Lower lobe of right lung (tissue), 2 donors: ENCODE data around the gene PDK3. TPM values are rescaled to one million over a fixed set of nuclear protein-coding genes. Genes with fewer than 3 reads are reported as not detected.

Experiments used
- ATAC-seq, 2 donors: fragments of 200-7000 bp; cut with Tn5 transposase; one replicate each; pipeline ENCODE4 v1.9.1; 2020 to 2022; ENCODE audit warnings: mild to moderate bottlenecking in 2 of 2, moderate library complexity in 2 of 2
- DNase-seq: peaks from one replicate; pipeline ENCODE4 v3.0.0-alpha.2; 2020
- H3K27ac ChIP-seq: fragments of 200-600 bp; one replicate; pipeline ENCODE4 v1.8.0; 2022
- H3K27me3 ChIP-seq: fragments of 200-600 bp; one replicate; pipeline ENCODE4 v1.8.0; 2022; ENCODE audit warnings: low read depth
- H3K36me3 ChIP-seq: fragments of 200-600 bp; one replicate; pipeline ENCODE4 v1.8.0; 2022; ENCODE audit warnings: mild to moderate bottlenecking
- H3K4me1 ChIP-seq: fragments of 200-600 bp; one replicate; pipeline ENCODE4 v1.8.0; 2022
- H3K4me3 ChIP-seq: fragments of 200-600 bp; one replicate; pipeline ENCODE4 v1.8.0; 2022; ENCODE audit warnings: mild to moderate bottlenecking
- H3K9me3 ChIP-seq: fragments of 200-600 bp; one replicate; pipeline ENCODE4 v1.8.0; 2022
- intact Hi-C: fragments of 100-400 bp; cut with DNase I; formaldehyde crosslinking; loops from one replicate; pipeline ENCODE4 v1.11.0; 2022
- total RNA-seq: library from RNA; stranded (reverse); fragmentation: NEBNext Ultra II Directional; extraction: Animal tissue kit (Norgen Biotek cat#: 25700); gene quantifications from one replicate; pipeline ENCODE4 v1.2.1, GENCODE V29; 2021
- TF ChIP-seq, protein P1 (sequence below): fragments of 200-600 bp; IDR thresholded peaks from one replicate; pipeline ENCODE4 v1.8.0; 2022; ENCODE audit warnings: antibody characterized with exemption, mild to moderate bottlenecking
- donor health status: DM: no; HTN: yes; CAD: no; lungs with severe emphysema.

Gene PDK3
- total RNA-seq, 1 donor from 2014 or later, result 22.3 TPM

DNA sequence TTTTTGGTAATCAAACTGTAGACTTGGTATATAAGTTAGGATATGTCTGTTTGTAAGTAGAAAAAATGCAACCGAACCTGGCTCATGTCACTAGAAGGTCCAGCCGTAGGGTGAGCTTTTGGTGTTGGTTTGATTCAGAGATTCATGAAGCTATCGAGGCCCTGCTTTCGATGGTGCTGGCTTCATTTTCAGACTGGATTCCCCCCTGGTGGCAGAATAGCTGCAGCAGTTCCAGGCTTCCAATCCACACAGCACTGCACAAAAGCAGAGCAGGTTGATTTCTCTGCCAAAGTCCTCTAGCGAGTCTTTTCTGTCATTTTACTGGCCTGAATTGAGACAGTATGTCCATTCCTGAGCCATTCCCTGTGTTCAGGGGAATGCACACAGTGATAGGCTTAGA lies 33.1 kb downstream of the PDK3 start:
- TF ChIP-seq, protein P1, sequence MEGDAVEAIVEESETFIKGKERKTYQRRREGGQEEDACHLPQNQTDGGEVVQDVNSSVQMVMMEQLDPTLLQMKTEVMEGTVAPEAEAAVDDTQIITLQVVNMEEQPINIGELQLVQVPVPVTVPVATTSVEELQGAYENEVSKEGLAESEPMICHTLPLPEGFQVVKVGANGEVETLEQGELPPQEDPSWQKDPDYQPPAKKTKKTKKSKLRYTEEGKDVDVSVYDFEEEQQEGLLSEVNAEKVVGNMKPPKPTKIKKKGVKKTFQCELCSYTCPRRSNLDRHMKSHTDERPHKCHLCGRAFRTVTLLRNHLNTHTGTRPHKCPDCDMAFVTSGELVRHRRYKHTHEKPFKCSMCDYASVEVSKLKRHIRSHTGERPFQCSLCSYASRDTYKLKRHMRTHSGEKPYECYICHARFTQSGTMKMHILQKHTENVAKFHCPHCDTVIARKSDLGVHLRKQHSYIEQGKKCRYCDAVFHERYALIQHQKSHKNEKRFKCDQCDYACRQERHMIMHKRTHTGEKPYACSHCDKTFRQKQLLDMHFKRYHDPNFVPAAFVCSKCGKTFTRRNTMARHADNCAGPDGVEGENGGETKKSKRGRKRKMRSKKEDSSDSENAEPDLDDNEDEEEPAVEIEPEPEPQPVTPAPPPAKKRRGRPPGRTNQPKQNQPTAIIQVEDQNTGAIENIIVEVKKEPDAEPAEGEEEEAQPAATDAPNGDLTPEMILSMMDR, result peak; percentile 32
- no peak overlapping the region for H3K27ac ChIP-seq
- H3K4me1 ChIP-seq, result peaks cover 9% of the 10 kb centered on the region
- no peak for DNase-seq
- H3K9me3 ChIP-seq, result no peaks in the 10 kb centered on the region
- ATAC-seq, result no peak
- no peak overlapping the region for H3K4me3 ChIP-seq
- H3K27me3 ChIP-seq, result no peaks in the 10 kb centered on the region
- peaks cover 3% of the 10 kb centered on the region for H3K36me3 ChIP-seq
- intact Hi-C loops, result no loop called here

DNA sequence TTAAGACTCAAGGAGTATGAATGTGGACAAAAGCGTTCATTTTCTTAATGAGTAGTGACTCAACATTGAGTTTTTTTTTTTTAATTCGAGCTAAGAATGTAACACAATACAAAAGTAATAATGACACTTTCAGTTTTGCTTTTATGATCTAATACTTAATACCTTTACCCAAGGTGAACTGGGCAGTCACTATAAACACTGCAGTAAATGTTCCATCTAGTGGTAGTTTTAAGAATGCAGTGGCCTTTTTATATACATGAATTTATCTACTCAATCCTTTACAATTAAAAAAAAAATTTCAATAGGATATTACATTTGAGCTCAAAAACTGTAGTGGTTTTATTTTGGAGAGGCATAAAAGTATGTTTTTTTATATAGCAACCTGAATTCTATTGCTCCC lies 33.9 kb downstream of the PDK3 start:
- Histone ChIP-seq H3K36me3 (peaks cover 3% of the 10 kb centered on the region), H3K4me3 (no peak overlapping the region), H3K27ac (no peak overlapping the region), H3K27me3 (no peaks in the 10 kb centered on the region), H3K9me3 (no peaks in the 10 kb centered on the region), H3K4me1 (peaks cover 5% of the 10 kb centered on the region)
- peak in 1 of 2 donors; percentile 76 for ATAC-seq
- no peak for DNase-seq
- TF ChIP-seq, protein P1, result peak; percentile 51
- intact Hi-C loops, result no loop called here

DNA sequence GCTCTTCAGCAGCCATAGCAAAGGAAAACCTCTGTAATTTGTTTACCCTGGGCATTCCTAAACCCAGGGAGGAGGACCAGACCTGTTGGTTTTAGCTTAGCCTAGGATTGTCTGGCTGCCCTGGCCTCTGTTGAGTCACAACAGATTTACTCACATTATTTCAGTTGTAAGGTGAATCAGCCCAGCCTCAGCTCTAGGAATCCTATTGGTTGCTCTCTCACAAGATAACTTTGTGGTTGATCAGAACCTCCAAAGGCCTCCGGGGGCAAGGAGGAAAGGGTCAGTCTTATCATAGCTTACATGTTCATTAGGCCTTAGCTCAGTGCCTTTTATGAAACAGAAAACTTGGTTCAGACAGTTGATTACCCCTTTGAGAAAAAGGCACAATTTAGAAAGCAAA lies 41.0 kb downstream of the PDK3 start:
- H3K27me3 ChIP-seq, result no peaks in the 10 kb centered on the region
- no peak overlapping the region for H3K27ac ChIP-seq
- no peaks in the 10 kb centered on the region for H3K4me1 ChIP-seq
- ATAC-seq (no peak), DNase-seq (no peak)
- intact Hi-C loops, result loop anchor here (10.0 kb wide), 1 partner anchor 111 kb away; no protein-coding TSS in a partner anchor
- TF ChIP-seq, protein P1, result no peak
- H3K36me3 ChIP-seq, result peaks cover 3% of the 10 kb centered on the region
- no peak overlapping the region for H3K4me3 ChIP-seq
- no peaks in the 10 kb centered on the region for H3K9me3 ChIP-seq

DNA sequence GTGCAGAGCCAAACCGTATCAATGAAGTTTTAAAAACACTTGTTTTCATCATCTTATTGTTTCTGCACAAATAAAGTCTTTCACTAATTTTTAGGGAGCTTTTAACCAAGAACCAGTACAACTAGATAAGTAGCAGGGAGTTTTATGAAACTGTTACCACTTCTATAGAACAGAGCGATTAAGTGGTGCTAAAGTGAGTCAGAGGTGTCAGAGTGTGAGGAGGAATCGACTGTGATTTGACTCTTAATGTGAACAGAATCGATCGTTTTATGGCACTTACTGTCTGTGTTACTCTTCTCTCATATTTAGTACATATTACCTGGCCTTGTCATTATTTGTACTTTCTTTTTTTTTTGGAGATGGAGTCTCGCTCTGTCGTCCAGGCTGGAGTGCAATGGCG lies 43.3 kb downstream of the PDK3 start:
- TF ChIP-seq, protein P1, result no peak
- DNase-seq (no peak), ATAC-seq (no peak)
- Histone ChIP-seq H3K4me3 (no peak overlapping the region), H3K4me1 (no peaks in the 10 kb centered on the region), H3K27ac (no peak overlapping the region), H3K36me3 (no peaks in the 10 kb centered on the region), H3K9me3 (no peaks in the 10 kb centered on the region), H3K27me3 (no peaks in the 10 kb centered on the region)
- intact Hi-C loops, result loop anchor here (10.0 kb wide), 1 partner anchor 114 kb away; no protein-coding TSS in a partner anchor

DNA sequence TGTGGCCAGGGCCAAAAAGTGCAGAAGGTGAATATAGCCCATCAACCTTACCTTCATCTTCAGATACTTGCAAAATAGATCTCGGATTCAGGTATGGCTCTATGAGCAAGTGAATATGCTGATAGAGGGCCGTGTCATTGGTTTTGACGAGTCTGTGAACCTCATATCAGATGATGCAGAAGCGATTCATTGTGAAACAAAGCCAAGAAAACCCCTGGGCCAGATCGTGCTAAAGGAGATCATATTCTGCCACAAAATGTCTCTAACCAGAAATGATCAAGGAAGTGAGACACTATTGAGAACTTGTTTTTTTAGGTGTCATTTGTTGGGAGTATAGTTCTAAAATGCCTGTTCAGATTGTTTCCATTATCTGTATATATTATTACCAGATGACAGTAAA lies 48.3 kb downstream of the PDK3 start:
- Histone ChIP-seq H3K4me1 (no peaks in the 10 kb centered on the region), H3K9me3 (no peaks in the 10 kb centered on the region), H3K27me3 (no peaks in the 10 kb centered on the region), H3K4me3 (no peak overlapping the region), H3K27ac (no peak overlapping the region), H3K36me3 (no peaks in the 10 kb centered on the region)
- DNase-seq (no peak), ATAC-seq (no peak)
- TF ChIP-seq, protein P1, result no peak
- intact Hi-C loops, result no loop called here

DNA sequence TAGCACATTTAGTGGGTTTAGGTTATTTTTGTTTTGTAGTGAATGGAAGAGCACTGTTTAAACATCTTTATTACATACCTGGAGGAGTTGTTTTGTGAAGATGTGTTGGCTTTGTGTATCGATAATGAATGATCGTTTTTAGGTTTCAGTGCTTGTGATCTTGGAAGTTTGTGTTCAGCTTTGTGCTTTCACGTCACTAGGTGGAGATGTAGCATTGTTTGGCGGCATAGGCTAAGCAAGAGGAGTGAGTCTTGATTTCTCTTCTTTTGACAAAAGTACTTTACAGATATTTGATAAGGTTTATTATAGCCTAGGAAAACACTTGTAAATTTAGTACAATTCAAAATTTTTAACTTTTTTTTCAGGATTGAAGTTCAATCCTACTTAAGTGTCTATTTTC lies 50.4 kb downstream of the PDK3 start:
- H3K36me3 ChIP-seq, result peaks cover 13% of the 10 kb centered on the region
- no peak for ATAC-seq
- TF ChIP-seq, protein P1, result peak; percentile 23
- intact Hi-C loops, result no loop called here
- no peak for DNase-seq
- no peak overlapping the region for H3K4me3 ChIP-seq
- H3K9me3 ChIP-seq, result no peaks in the 10 kb centered on the region
- no peaks in the 10 kb centered on the region for H3K27me3 ChIP-seq
- no peaks in the 10 kb centered on the region for H3K4me1 ChIP-seq
- no peak overlapping the region for H3K27ac ChIP-seq
